Lung (tissue), 12 donors: ENCODE measurements around the gene MICAL2. TPM values are rescaled to one million over a fixed set of nuclear protein-coding genes. Genes with fewer than 3 reads are reported as not detected.

Source experiments
- ATAC-seq: fragments of 200-7000 bp; cut with Tn5 transposase; one replicate; pipeline ENCODE4 v1.9.1; 2020; ENCODE audit warnings: moderate number of reproducible peaks; ENCODE audit not compliant: insufficient read depth, low FRiP score
- DNase-seq, 3 donors: peaks; one replicate each; pipeline ENCODE4 v3.0.0-alpha.2; 2013 to 2017
- H3K27ac ChIP-seq, 2 donors: one replicate each; pipeline ENCODE4 v1.5.1; 2013; ENCODE audit warnings: mild to moderate bottlenecking in 2 of 2, moderate library complexity in 2 of 2, control low read depth in 1 of 2, inconsistent platforms in 1 of 2, low read depth in 1 of 2, low read length in 1 of 2
- H3K27me3 ChIP-seq, 3 donors: one replicate each; pipeline ENCODE4 v1.5.1; 2013; ENCODE audit warnings: low read length in 2 of 3; ENCODE audit not compliant: control insufficient read depth in 3 of 3, insufficient read depth in 3 of 3
- H3K36me3 ChIP-seq, 4 donors: one replicate each; pipeline ENCODE4 v1.5.1; 2013; ENCODE audit warnings: low read length in 4 of 4, mild to moderate bottlenecking in 1 of 4, moderate library complexity in 1 of 4; ENCODE audit not compliant: control insufficient read depth in 4 of 4, insufficient read depth in 4 of 4
- H3K4me1 ChIP-seq, 5 donors: one replicate each; pipeline ENCODE4 v1.5.1; 2013; ENCODE audit warnings: low read length in 5 of 5, mild to moderate bottlenecking in 2 of 5, moderate library complexity in 1 of 5; ENCODE audit not compliant: control insufficient read depth in 5 of 5, insufficient read depth in 5 of 5
- H3K4me3 ChIP-seq: one replicate; pipeline ENCODE4 v1.5.1; 2013; ENCODE audit warnings: mild to moderate bottlenecking, control low read depth, moderate library complexity
- H3K9ac ChIP-seq, 2 donors: one replicate each; pipeline ENCODE4 v1.5.1; 2013; ENCODE audit warnings: low read length in 2 of 2, control low read depth in 1 of 2; ENCODE audit not compliant: insufficient read depth in 1 of 2
- H3K9me3 ChIP-seq, 4 donors: one replicate each; pipeline ENCODE4 v1.5.1; 2013; ENCODE audit warnings: low read length in 3 of 4, mild to moderate bottlenecking in 1 of 4, moderate library complexity in 1 of 4; ENCODE audit not compliant: control insufficient read depth in 4 of 4, insufficient read depth in 3 of 4
- WGBS, 2 donors: extraction: QIAGEN DNeasy Blood & Tissue Kit; methylation state at CpG; one replicate each; pipeline ENCODE4 v1.1.7; 2013; 5-methylcytosine and 5-hydroxymethylcytosine counted together
- polyA plus RNA-seq, 2 donors: library from polyadenylated mRNA; stranded (reverse); fragments of 200-250 nt; gene quantifications; one replicate each; pipeline ENCODE4 v1.2.1, GENCODE V29; 2013
- total RNA-seq, 2 donors: library from RNA; depleted of rRNA in 1 of 2; stranded (reverse); fragments of >200 nt in 1 of 2; gene quantifications; one replicate each; pipeline ENCODE4 v1.2.1, GENCODE V29; 2014 to 2021
- TF ChIP-seq, protein P1 (sequence below): IDR thresholded peaks from 2 replicates; pipeline ENCODE4 v1.5.1; 2012; ENCODE audit warnings: mild to moderate bottlenecking; ENCODE audit errors: control extremely low read depth, extremely low read depth
- donor health status: control.
- donor health status: control.
- donor health status: Bipolar disorder and iron deficiency.
- donor health status: healthy.
- donor health status: DM: yes; HTN: yes; CAD: no.

MICAL2 gene
- total and polyA plus RNA-seq, 4 donors, result 38.2 to 218 (median 99.6) TPM

DNA sequence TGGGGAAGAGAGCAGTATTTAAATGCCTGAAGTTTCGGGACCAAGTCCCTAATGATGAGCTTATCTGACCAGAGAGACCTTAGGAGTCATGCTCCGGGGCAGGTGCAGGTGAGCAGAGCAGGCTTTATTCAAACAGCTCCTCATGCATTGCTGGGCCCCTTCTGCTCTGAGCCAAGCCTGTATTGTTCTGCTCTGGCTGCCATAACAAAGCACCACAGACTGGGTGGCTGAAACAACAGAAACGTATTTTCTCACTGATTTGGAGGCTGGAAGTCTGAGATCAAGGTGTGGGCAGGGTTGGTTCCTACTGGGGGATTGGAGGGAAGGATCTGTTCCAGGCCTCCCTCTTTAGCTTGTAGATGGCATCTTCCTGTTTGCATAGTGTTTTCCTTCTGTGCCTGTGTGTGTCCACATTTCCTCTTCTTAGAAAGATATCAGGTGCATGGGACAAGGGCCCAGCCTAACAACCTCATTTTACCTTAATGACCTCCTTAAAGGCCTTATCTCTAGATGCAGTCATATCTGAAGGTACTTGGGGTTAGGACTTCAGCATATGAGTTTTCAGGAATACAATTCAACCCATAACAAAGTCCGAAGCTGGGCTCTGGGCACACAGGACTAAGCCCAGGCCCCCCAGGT lies 169.9 kb downstream of the MICAL2 start:
- whole genome bisulfite sequencing, 2 donors, result 76 to 82% methylated on average over 4 of the region's 4 CpGs
- TF ChIP-seq, protein P1, sequence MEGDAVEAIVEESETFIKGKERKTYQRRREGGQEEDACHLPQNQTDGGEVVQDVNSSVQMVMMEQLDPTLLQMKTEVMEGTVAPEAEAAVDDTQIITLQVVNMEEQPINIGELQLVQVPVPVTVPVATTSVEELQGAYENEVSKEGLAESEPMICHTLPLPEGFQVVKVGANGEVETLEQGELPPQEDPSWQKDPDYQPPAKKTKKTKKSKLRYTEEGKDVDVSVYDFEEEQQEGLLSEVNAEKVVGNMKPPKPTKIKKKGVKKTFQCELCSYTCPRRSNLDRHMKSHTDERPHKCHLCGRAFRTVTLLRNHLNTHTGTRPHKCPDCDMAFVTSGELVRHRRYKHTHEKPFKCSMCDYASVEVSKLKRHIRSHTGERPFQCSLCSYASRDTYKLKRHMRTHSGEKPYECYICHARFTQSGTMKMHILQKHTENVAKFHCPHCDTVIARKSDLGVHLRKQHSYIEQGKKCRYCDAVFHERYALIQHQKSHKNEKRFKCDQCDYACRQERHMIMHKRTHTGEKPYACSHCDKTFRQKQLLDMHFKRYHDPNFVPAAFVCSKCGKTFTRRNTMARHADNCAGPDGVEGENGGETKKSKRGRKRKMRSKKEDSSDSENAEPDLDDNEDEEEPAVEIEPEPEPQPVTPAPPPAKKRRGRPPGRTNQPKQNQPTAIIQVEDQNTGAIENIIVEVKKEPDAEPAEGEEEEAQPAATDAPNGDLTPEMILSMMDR, result no peak
- no peak for ATAC-seq

DNA sequence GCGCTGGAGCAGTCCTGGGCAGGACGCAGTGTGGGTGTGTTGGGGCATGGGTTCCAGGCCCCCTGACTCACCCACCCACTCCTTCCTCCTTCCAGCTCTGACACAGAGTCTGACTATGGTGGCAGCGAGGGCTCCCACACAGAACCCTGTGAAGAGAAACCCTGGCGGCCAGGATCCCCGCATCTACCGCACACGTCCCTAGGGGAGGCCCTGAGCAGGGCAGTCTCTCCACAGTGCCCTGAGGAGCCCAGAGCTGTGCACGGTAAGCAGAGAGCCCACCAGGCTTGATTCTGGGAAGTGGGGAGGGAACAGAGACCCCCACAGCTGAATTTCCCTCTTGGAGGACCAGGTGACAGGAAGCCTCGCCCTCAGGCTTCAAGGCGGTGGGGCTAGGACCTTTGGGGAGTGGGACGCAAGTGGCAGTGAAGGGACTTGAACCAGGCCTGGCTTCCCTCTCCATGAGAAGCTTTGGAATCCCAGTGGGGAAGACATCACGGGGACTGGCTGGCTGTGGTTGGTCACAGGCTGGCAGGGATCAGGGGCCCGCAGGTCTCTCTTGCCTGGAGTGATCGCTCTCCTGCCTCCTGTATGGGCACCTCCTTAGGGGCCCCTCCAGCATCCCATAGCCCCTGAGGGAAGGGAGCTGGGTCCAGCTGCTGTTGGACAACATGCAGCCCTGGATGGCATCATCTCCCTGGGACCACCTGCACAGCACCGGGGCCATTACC lies 170.6 kb downstream of the MICAL2 start:
- DNase-seq (no peak), ATAC-seq (no peak)
- WGBS, 2 donors, result 90 to 93% methylated on average over 15 of the region's 15 CpGs
- Histone ChIP-seq H3K27me3 (no peaks in the 10 kb centered on the region), H3K27ac (no peak overlapping the region), H3K9me3 (no peaks in the 10 kb centered on the region), H3K4me1 (peaks cover 0 to 11% (median 0%) of the 10 kb centered on the region in 5 donors), H3K4me3 (no peak overlapping the region), H3K9ac (no peak overlapping the region), H3K36me3 (peaks cover 0 to 3% (median 0%) of the 10 kb centered on the region in 4 donors)
- TF ChIP-seq, protein P1, result no peak

More for the DNA sequence above, 169.9 kb downstream of the MICAL2 start:
- Histone ChIP-seq H3K27ac (no peak overlapping the region), H3K27me3 (no peaks in the 10 kb centered on the region), H3K36me3 (no peaks in the 10 kb centered on the region), H3K4me1 (peaks cover 0 to 4% (median 0%) of the 10 kb centered on the region in 5 donors), H3K9ac (no peak overlapping the region), H3K4me3 (no peak overlapping the region), H3K9me3 (no peaks in the 10 kb centered on the region)
- no peak for DNase-seq

DNA sequence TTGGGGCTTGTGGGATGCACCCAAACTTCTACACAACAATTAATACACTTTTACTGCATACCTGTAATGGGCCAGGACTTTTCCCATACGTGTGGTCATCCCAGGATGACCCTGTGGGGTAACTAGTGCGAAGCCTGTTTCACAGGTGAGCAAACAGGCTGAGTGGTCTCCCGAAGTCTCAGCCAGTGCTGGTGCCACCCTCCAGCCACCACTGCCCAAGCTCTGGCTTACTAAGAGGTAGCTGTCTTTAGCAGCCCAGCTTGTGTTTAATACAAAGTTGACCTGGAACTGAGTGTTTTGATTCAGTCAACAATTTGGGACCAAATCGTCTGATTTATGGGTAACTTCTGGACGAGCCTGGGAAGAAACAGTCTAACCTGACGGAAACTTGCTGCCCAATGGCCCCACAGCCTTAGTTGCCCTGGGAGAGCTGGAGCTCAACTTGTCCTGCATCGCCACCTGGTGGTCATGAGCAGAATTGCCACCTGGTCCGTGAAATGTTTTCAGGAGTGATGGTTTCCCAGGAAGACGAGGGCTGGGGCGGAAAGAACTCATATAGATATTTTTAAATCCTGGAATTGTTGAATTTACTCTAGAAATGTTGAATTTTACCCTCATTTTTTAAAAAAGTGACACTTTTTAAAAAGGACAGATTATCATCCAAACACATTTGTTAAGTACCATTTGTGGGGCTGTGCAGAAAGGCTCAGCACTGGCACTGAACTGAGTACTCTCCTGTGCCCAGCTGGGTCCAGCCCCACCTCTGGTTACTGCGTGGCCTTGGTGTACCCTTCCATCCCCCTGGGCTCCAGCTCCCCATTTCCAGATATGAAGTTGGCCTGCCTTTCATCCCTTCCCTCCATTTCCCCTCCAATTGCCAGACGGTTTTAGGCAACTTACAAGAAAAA lies 171.4 kb downstream of the MICAL2 start:
- DNase-seq (peak; percentile 85 to 88 (median 86)), ATAC-seq (peak; percentile 54)
- peaks cover 0 to 3% (median 0%) of the 10 kb centered on the region in 4 donors for H3K36me3 ChIP-seq
- H3K9ac ChIP-seq, result no peak overlapping the region
- no peaks in the 10 kb centered on the region for H3K27me3 ChIP-seq
- 29 to 40% methylated on average over 12 of the region's 12 CpGs for WGBS, 2 donors
- no peak overlapping the region for H3K27ac ChIP-seq
- no peak overlapping the region for H3K4me3 ChIP-seq
- H3K9me3 ChIP-seq, result no peaks in the 10 kb centered on the region
- H3K4me1 ChIP-seq, result peaks cover 0 to 13% (median 0%) of the 10 kb centered on the region in 5 donors
- TF ChIP-seq, protein P1, result peak; percentile 97
